Activated T-cell treated with anti-CD3 and anti-CD28 coated beads, Interleukin-2, amount 50 U/mL, for 24 hours (primary cell): ENCODE data around the gene TLK1.
A peak's percentile ranks its signal among the peaks of the same experiment; 100 is the strongest.

Experiments used
- DNase-seq: peaks from one replicate; pipeline ENCODE4 v3.0.0-alpha.2; 2020
- H3K27ac Mint-ChIP-seq: 2 replicates; pipeline ENCODE4 v1.8.0; 2020; ENCODE audit warnings: mild to moderate bottlenecking, mixed read lengths
- H3K27me3 Mint-ChIP-seq: 2 replicates; pipeline ENCODE4 v1.8.0; 2020; ENCODE audit warnings: mixed read lengths
- H3K36me3 Mint-ChIP-seq: 2 replicates; pipeline ENCODE4 v1.8.0; 2020; ENCODE audit warnings: low read depth, mixed read lengths
- H3K4me1 Mint-ChIP-seq: 2 replicates; pipeline ENCODE4 v1.8.0; 2020; ENCODE audit warnings: low read depth, mixed read lengths
- H3K4me3 Mint-ChIP-seq: 2 replicates; pipeline ENCODE4 v1.8.0; 2020; ENCODE audit warnings: mild to moderate bottlenecking, moderate library complexity, mixed read lengths
- H3K9me3 Mint-ChIP-seq: 2 replicates; pipeline ENCODE4 v1.8.0; 2020; ENCODE audit warnings: mixed read lengths

TLK1 gene

DNA sequence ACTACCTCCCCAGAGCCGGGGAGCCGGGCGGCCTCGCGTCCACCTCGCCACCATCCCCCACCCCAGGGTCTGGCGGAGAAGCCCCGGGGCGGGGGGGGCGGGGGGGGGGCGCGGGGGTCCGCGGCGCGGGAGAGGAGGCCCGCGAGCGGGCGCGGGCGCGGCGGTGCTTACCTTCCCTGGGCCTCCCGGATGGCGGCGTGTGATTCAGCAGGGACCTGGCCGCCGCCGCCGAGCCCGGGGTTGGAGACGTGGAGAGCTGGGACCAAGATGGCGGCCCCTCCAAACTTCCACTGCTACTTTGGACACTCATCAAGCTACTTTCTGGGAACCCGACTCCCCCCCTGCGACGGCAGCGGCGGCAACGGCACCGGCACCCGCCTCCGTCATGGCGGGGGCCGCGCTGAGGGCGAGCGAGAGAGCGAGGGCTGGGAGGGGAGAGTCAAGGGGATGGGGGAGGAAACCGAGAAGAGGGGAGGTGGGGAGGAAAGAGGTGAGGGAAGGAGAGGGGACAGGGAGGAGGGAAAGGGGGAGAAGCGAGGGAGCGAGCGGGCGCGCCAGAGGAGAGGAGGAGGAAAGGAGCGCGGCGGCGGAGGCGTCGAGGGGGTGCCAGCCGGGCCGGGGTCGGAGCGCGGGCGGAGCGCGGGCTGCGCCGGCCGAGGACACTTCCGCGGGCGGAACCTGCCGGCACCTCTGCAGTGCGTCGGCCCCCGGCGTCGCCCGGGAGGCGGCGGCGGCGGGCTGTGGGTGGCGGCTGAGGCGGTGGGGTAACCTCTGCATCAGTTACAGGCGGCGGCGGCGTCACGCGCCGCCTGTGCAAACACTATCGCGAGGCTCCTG lies at the start of gene TLK1:
TLK1 (minus strand) TSS at position 775 of the 837 bp plus-strand sequence; CDS start at position 310, 465 bp downstream.
- no peaks in the 10 kb centered on the region for H3K27me3 Mint-ChIP-seq
- DNase-seq: peak; percentile 83
- peak within 1 kb of the TSS; percentile 90 for H3K4me3 Mint-ChIP-seq
- no peaks in the 10 kb centered on the region for H3K9me3 Mint-ChIP-seq
- H3K4me1 Mint-ChIP-seq: peaks cover 63% of the 10 kb centered on the region
- peaks cover 19% of the 10 kb centered on the region for H3K36me3 Mint-ChIP-seq
- H3K27ac Mint-ChIP-seq: peak within 1 kb of the TSS; percentile 95

DNA sequence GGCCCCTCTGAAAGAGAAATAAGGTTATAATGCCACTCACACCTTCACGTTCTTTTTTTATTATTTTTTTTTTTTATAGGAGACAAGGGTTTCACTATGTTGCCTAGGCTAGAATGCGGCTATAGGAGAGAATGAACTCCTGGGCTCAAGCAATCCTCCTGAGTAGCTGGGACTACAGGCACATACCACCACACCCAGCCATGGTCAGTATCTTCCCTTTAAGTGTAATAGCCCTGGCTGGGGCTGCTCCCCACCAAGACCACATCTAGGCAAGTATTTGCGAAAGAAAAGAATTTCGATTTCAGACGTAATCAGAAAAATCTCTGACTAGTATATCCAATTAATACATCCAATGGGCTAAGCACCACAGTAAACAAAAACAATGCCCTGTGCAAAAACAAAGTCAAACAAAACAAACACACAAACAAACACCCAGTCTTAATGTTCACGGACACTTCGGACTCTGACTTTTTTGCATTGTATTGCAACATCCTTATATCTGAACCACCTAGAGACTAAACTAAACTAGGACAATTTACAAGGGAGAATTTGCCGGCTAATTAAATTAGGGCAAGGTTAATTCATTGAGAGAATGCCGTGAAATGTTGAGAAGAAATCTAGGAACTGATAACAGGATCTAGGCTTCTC lies 49.6 kb upstream of the TLK1 start:
- H3K36me3 Mint-ChIP-seq: no peaks in the 10 kb centered on the region
- no peak for DNase-seq
- H3K4me1 Mint-ChIP-seq: peaks cover 30% of the 10 kb centered on the region
- no peaks in the 10 kb centered on the region for H3K9me3 Mint-ChIP-seq
- peak overlapping the region; percentile 90 for H3K27ac Mint-ChIP-seq
- H3K27me3 Mint-ChIP-seq: no peaks in the 10 kb centered on the region
- peak overlapping the region; percentile 48 for H3K4me3 Mint-ChIP-seq

DNA sequence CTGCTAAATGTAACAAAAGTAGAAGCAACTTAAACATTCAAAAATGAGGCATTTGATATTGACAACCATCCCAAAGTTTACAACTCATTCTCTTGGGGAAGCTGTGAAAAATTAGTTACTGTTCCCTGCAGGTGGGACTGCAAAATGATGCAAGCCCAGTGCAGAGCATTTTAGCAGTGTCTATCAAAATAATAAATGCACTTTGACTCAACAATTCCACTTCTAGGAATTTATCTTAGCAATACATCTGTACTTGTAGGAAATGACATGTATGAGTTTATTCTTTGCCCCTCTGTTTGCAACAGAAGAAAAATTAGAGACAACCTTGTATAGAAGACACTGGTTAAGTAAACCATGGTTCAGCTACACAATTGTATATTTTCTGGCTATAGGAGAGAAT lies 48.0 kb upstream of the TLK1 start:
- no peaks in the 10 kb centered on the region for H3K9me3 Mint-ChIP-seq
- peaks cover 24% of the 10 kb centered on the region for H3K4me1 Mint-ChIP-seq
- no peaks in the 10 kb centered on the region for H3K27me3 Mint-ChIP-seq
- no peak overlapping the region for H3K4me3 Mint-ChIP-seq
- no peaks in the 10 kb centered on the region for H3K36me3 Mint-ChIP-seq
- no peak for DNase-seq
- no peak overlapping the region for H3K27ac Mint-ChIP-seq

DNA sequence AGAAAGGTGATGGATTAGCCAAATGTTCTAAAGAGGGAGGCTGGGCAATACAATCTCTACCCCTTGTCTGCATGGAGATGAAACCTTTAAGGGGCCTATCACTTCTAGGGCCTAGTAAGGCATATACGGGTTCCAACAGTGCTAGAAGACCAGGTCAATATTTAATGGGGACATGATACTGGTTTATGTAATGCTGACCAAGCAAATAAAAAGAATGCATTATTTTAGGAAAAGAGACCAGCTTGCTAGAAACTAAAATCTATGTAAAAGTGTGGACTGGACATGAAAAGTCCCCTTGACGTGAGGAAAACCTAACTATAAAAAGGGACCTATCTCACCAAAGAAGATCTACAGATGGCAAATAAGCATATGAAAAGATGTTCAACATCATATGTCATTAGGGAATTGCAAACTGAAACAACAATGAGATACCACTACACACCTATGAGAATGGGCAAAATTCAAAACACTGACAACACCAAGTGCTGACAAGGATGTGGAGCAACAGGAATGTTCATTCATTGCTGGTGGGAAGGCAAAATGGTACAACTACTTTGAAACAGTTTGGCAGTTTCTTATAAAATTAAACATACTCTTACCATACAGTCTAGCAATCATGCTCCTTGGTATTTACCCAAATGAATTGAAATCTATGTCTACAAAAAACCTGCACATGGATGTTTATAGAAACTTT lies 45.9 kb upstream of the TLK1 start:
- DNase-seq: no peak
- no peak overlapping the region for H3K27ac Mint-ChIP-seq
- no peaks in the 10 kb centered on the region for H3K9me3 Mint-ChIP-seq
- no peaks in the 10 kb centered on the region for H3K27me3 Mint-ChIP-seq
- H3K4me1 Mint-ChIP-seq: peaks cover 21% of the 10 kb centered on the region
- H3K4me3 Mint-ChIP-seq: no peak overlapping the region
- no peaks in the 10 kb centered on the region for H3K36me3 Mint-ChIP-seq

DNA sequence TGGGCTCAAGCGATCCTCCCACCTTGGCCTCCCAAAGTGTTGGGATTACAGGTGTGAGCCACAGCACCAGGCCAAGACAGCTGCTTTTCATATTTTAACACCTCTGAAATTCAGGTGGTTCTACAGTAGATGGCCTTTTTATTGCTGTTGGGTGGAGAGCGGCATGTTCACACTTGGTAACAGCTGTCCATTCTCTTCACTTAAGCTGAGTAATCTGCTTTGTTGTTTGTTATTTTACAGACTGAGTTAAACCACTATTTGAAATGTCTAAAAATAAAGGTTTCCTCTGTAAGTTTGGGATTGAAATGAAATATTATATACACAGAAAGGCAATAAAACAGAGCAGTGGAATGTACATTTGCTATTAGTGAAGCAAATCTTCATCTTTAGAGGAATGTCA lies 44.9 kb upstream of the TLK1 start:
- no peak for DNase-seq
- H3K9me3 Mint-ChIP-seq: no peaks in the 10 kb centered on the region
- no peaks in the 10 kb centered on the region for H3K27me3 Mint-ChIP-seq
- no peak overlapping the region for H3K4me3 Mint-ChIP-seq
- no peak overlapping the region for H3K27ac Mint-ChIP-seq
- peaks cover 12% of the 10 kb centered on the region for H3K4me1 Mint-ChIP-seq
- H3K36me3 Mint-ChIP-seq: no peaks in the 10 kb centered on the region

DNA sequence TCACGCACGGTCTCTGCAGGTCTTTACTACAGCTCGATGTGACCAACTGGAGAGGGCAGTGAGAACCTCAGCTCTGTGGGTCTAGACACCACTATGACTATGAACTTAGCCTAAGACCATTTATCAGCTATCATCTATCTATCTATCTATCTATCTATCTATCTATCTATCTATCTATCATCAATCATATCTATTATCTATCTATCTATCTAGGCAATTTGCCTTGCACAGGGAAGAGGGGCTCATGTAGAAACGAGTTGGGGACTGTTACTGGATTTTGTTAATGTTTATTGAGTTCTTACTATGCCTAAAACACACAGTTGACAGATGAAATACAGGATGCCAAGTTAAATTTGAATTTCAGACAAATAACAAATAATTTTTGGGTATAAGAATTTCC lies 41.1 kb upstream of the TLK1 start:
- H3K27me3 Mint-ChIP-seq: no peaks in the 10 kb centered on the region
- H3K36me3 Mint-ChIP-seq: no peaks in the 10 kb centered on the region
- no peak overlapping the region for H3K4me3 Mint-ChIP-seq
- DNase-seq: no peak
- H3K27ac Mint-ChIP-seq: no peak overlapping the region
- no peaks in the 10 kb centered on the region for H3K4me1 Mint-ChIP-seq
- no peaks in the 10 kb centered on the region for H3K9me3 Mint-ChIP-seq

DNA sequence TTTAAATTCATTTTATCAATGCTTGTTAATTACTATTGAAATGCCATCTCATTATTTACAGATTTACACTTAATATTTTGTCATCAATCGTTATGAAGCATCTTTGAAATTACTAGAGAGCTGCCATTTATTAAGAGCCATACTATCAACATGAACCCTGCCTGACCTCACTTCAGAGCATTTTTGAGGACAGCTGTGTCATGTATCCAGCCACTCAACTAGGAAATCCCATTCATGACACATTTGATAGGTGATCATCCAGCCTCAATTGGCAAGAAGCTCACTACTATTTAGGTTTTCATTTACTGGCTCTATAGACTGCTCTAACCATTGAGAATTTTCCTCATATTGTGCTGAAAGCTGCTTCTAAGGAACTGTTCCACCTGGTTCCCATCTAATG lies 40.6 kb upstream of the TLK1 start:
- H3K4me1 Mint-ChIP-seq: no peaks in the 10 kb centered on the region
- no peaks in the 10 kb centered on the region for H3K9me3 Mint-ChIP-seq
- H3K4me3 Mint-ChIP-seq: no peak overlapping the region
- H3K27me3 Mint-ChIP-seq: no peaks in the 10 kb centered on the region
- DNase-seq: no peak
- no peaks in the 10 kb centered on the region for H3K36me3 Mint-ChIP-seq
- no peak overlapping the region for H3K27ac Mint-ChIP-seq

DNA sequence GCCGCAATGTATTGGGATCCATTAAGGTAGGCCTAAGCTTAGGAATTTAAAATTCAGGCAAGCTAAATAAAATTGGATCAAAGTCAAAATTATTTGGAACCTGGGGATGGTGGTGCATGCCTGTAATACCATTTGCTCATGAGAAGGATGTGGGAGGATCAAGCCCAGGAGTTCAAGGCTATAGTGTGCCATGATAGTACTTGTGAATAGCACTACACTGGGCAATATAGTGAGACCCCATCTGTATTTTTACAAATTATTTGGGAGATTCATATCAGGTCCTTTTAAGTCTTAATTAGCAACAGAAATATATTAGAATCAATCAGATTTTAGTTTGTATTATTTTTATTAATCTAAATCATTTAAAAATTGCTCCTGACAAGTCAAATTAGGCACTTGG lies 39.8 kb upstream of the TLK1 start:
- no peak for DNase-seq
- Mint-ChIP-seq H3K36me3 (no peaks in the 10 kb centered on the region), H3K4me3 (no peak overlapping the region), H3K4me1 (no peaks in the 10 kb centered on the region), H3K27me3 (no peaks in the 10 kb centered on the region), H3K9me3 (no peaks in the 10 kb centered on the region), H3K27ac (no peak overlapping the region)

DNA sequence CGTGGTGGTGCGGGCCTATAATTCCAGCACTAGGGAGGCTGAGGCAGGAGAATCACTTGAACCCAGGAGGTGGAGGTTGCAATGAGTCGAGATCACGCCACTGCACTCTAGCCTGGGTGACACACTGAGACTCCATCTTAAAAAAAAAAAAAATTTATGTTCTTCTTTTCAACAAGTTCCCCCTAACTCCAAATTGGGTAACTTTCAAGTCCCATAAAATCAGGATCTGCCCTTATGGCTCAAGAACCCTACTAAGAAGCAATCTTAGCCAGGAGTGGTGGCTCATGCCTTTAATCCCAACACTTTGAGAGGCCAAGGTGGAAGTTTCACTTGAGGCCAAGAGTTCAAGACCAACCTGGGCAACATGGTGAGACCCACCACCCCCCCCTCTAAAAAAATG lies 30.3 kb upstream of the TLK1 start:
- H3K4me1 Mint-ChIP-seq: peaks cover 2% of the 10 kb centered on the region
- no peak overlapping the region for H3K27ac Mint-ChIP-seq
- H3K27me3 Mint-ChIP-seq: no peaks in the 10 kb centered on the region

DNA sequence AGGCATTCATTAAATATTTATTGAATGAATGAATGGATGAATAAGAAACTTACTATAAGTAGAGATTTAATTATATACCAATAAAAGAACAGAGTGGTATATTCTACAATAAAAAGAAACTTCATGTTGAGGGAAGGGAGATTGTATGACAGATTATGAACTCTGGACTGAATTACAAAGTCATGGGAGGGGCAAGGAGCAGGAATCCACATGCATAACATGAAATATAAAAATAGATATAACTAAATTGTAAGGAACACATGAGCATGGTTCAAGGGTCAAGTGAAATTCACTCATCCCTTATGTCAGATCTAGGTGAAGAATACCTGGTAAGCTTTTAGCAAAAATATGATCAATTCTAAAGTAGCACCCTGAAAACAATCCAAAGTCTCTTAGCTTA lies 27.1 kb upstream of the TLK1 start:
- peaks cover 2% of the 10 kb centered on the region for H3K4me1 Mint-ChIP-seq
- no peak overlapping the region for H3K27ac Mint-ChIP-seq
- no peaks in the 10 kb centered on the region for H3K36me3 Mint-ChIP-seq
- H3K9me3 Mint-ChIP-seq: no peaks in the 10 kb centered on the region
- H3K27me3 Mint-ChIP-seq: no peaks in the 10 kb centered on the region
- no peak overlapping the region for H3K4me3 Mint-ChIP-seq
- DNase-seq: no peak

More for the DNA sequence above, 30.3 kb upstream of the TLK1 start:
- DNase-seq: no peak
- H3K36me3 Mint-ChIP-seq: no peaks in the 10 kb centered on the region
- no peaks in the 10 kb centered on the region for H3K9me3 Mint-ChIP-seq
- H3K4me3 Mint-ChIP-seq: no peak overlapping the region

DNA sequence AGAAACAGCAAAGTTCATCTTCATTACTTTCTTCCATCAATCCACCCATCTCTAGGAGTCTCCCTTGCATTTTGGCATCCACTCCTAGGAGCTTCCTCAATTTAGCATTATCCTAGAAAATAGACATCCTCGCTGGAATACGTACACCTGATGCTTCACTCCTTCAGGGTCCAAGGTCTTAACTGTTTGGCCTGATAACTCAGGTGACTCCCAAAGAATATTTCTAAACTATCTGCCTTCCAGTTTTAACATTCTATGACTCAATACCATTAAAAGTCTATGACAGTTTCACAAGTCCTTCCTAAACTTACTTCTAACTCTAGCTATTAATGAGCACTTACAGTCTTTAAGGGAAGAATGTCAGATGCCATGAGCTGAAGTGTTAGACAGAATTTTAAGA lies 26.5 kb upstream of the TLK1 start:
- DNase-seq: no peak
- peaks cover 2% of the 10 kb centered on the region for H3K4me1 Mint-ChIP-seq
- H3K36me3 Mint-ChIP-seq: no peaks in the 10 kb centered on the region
- no peak overlapping the region for H3K4me3 Mint-ChIP-seq
- H3K27me3 Mint-ChIP-seq: no peaks in the 10 kb centered on the region
- no peaks in the 10 kb centered on the region for H3K9me3 Mint-ChIP-seq
- H3K27ac Mint-ChIP-seq: no peak overlapping the region

DNA sequence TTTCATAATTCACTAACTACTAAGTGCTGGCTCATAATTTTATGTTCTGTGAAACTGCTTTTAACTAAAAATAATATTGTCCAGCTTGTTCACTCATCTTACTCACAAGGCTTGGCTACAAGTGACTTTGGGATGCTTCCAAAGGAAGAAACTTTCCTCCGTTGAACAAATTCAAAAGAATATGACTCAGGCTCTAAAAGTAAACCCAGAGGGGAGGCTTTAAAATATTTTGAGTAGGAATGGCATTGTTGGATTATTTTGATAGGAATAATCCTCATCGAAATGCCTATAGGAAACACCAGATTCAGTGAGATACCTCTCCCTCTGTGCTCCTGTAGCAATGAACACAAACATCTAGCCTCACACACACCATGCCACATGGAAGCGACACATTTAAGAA lies 25.2 kb upstream of the TLK1 start:
- Mint-ChIP-seq H3K27ac (no peak overlapping the region), H3K9me3 (no peaks in the 10 kb centered on the region), H3K36me3 (no peaks in the 10 kb centered on the region), H3K4me3 (no peak overlapping the region), H3K27me3 (no peaks in the 10 kb centered on the region), H3K4me1 (peaks cover 9% of the 10 kb centered on the region)
- DNase-seq: no peak

DNA sequence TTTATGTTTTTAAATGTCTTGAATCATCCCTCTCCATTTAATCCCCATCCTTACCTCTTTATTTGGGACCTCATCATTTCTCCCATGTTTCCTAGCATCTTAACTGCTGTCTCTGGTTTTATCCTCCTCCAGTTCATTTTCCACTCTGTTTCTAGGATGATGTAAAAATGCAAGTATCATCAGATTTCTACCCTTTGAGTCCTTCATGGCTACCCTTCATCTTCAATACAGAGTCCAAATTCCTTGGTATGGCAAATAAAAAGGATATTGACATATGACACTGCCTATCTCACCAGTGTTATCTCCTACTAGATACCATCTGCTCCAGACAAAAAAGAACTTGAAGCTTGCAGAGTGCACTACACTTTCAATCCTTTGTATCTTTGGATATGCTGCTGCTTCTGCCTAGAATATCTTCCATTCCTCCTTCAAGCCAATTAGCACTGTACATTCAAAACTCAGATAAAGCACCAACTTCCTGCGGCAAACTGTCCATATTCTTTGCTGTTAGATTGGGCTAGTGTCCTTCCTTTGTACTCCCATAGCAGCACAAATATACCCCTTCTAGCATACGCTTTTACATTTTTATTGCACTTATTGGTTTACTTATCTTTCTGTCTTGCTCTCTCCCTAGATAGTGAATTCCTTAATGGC lies 24.6 kb upstream of the TLK1 start:
- no peaks in the 10 kb centered on the region for H3K9me3 Mint-ChIP-seq
- H3K27ac Mint-ChIP-seq: no peak overlapping the region
- H3K4me1 Mint-ChIP-seq: peaks cover 15% of the 10 kb centered on the region
- H3K4me3 Mint-ChIP-seq: no peak overlapping the region
- no peaks in the 10 kb centered on the region for H3K36me3 Mint-ChIP-seq
- DNase-seq: no peak
- no peaks in the 10 kb centered on the region for H3K27me3 Mint-ChIP-seq
